Heart left ventricle (tissue), 16 donors: ENCODE measurements around the gene C19orf38. TPM values are rescaled to one million over a fixed set of nuclear protein-coding genes. Genes with fewer than 3 reads are reported as not detected.

Source experiments
- ATAC-seq, 4 donors: fragments of 200-7000 bp; cut with Tn5 transposase; one replicate each; pipeline ENCODE4 v1.9.1; 2020 to 2022; ENCODE audit warnings: moderate library complexity in 4 of 4, mild to moderate bottlenecking in 3 of 4, moderate number of reproducible peaks in 1 of 4
- DNase-seq, 5 donors: peaks; one replicate each; pipeline ENCODE4 v3.0.0-alpha.2; 2020
- H3K27ac ChIP-seq, 12 donors: fragments of 200-600 bp; sonication (generic) in 4 of 12; one replicate each; pipeline versions ENCODE4 v1.5.0 to v1.8.0; 2016 to 2022; ENCODE audit warnings: mild to moderate bottlenecking in 2 of 12
- H3K27me3 ChIP-seq, 9 donors: fragments of 200-600 bp; sonication (generic) in 2 of 9; one replicate each; pipeline versions ENCODE4 v1.5.1 to v1.8.0; 2016 to 2022; ENCODE audit warnings: mild to moderate bottlenecking in 3 of 9
- H3K36me3 ChIP-seq, 9 donors: fragments of 200-600 bp; sonication (generic) in 2 of 9; one replicate each; pipeline versions ENCODE4 v1.5.0 to v1.8.0; 2018 to 2022; ENCODE audit warnings: mild to moderate bottlenecking in 2 of 9
- H3K4me1 ChIP-seq, 12 donors: fragments of 200-600 bp; sonication (generic) in 4 of 12; one replicate each; pipeline versions ENCODE4 v1.5.0 to v1.8.0; 2016 to 2022; ENCODE audit warnings: mild to moderate bottlenecking in 3 of 12
- H3K4me3 ChIP-seq, 12 donors: fragments of 200-600 bp; sonication (generic) in 4 of 12; one replicate each; pipeline versions ENCODE4 v1.5.0 to v1.8.0; 2017 to 2022; ENCODE audit warnings: mild to moderate bottlenecking in 9 of 12, moderate library complexity in 4 of 12
- H3K9me3 ChIP-seq, 12 donors: fragments of 200-600 bp; sonication (generic) in 4 of 12; one replicate each; pipeline versions ENCODE4 v1.5.0 to v1.8.0; 2016 to 2022; ENCODE audit warnings: mild to moderate bottlenecking in 1 of 12
- POLR2A ChIP-seq, 2 donors: fragments of 450-650 bp; IDR thresholded peaks; one replicate each; pipeline ENCODE4 v1.6.1; 2017; ENCODE audit warnings: antibody characterized with exemption in 2 of 2, mild to moderate bottlenecking in 2 of 2, moderate library complexity in 2 of 2
- WGBS, 4 donors: extraction: QIAGEN DNeasy Blood & Tissue Kit in 2 of 4; methylation state at CpG; one replicate each; pipeline versions ENCODE4 v1.1.5 to v1.1.7; 2013 to 2018; 5-methylcytosine and 5-hydroxymethylcytosine counted together
- intact Hi-C, 10 donors: fragments of 100-400 bp; cut with DNase I; formaldehyde crosslinking; loops; one replicate each; pipeline versions ENCODE4 v1.11.1 to v1.14.2; 2022
- polyA plus RNA-seq, 2 donors: library from polyadenylated mRNA; stranded (reverse); fragments of 200-250 nt; gene quantifications; one replicate each; pipeline ENCODE4 v1.2.3, GENCODE V29; 2013
- total RNA-seq, 9 donors: library from RNA; depleted of rRNA in 2 of 9; stranded (reverse); fragments of >200 nt in 2 of 9; fragmentation: NEBNext Ultra II Directional in 3 of 9; extraction: Animal tissue kit (Norgen Biotek cat#: 25700) in 3 of 9; gene quantifications; one replicate each; pipeline versions ENCODE4 v1.1.0 to v1.2.4, GENCODE V29; 2016 to 2023
- TF ChIP-seq, protein P1 (sequence below), 12 donors: fragments of 200-600 bp; sonication (generic) in 4 of 12; IDR thresholded peaks; one replicate each; pipeline versions ENCODE4 v1.5.0 to v1.8.0; 2018 to 2022; ENCODE audit warnings: antibody characterized with exemption in 12 of 12, mild to moderate bottlenecking in 5 of 12
- donor health status: ischemic (EF 13 %, LVEDD 7.1; RV severe dilation, severe dysfunction).
- donor health status: healthy with polysubstance abuse.
- donor health status: DM: no; HTN: yes; CAD: no.
- donor health status: DM: no; HTN: no; CAD: no.
- donor health status: ischemic (EF 25% LVEDD 6.9; RV normal size, moderate dysfunction).
- donor health status: ischemic (EF 25% LVEDD 5.7; RV mildly dilated, moderate dysfunction).
- donor health status: healthy.
- donor health status: DM: yes; HTN: yes; CAD: no.
- donor health status: ischemic (EF 35%, LVEDD 5.7; RV mildly dilated, moderate dysfunction).
- donor health status: nonischemic (EF 11% LVEDD 7.7; RV severe dilation, severe dysfunction).
- donor health status: DM: yes; HTN: yes; CAD: no.
- donor health status: PGD.
- donor health status: ischemic (EF 29% LVEDD 5.4; RV normal size, mild dysfunction).
- donor health status: nonischemic (EF 23%, LVEDD 6.1; RV moderate dilation, normal function).

Gene C19orf38
- total and polyA plus RNA-seq, 11 donors, result 0.21 to 6.0 (median 0.86) TPM

DNA sequence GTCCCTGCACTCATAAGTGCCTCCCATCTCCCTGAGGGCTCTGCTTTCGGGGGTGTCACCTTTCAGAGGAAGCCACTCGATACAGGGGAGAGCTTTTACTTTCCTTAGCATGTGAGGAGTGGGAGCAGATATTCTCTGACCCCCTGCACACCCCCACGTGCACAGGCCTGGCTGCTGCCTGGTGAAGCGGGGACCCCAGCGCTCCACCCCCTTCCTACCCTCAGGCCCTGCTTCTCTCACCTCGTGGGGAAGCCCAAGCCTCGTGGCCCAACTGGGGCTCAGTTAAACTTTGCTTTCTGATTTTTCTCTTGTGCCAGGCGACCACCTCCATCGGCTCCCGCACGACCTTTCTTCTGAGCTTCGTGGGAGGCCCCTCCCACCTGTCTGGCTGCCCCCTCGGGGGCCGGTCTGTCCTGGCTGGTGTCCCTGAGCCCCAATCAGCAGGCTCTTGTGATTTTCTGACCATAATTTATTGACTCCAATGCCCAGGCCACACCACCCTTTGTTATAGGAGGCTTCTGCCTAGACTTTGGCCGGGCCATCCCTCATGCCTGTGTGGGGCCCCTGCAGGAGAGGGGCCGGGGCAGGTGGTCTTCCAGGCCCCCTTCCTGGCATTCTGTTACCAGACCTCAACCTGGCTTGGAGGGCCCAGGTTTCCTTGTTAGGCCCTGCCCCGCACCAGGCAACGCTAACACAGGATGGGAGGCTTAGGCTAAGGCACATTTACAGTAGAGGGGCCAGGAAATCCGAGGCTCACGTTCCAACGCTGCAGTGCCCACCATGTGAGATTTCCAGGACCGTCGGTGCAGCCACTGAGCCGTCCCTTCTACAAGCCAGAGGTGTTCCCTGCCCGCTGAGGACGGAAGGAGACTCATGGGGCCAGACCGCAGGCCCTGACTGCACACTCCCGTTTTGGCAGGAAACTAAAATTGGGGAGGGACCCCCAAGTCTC, 16.0 kb upstream of the C19orf38 start:
- H3K36me3 ChIP-seq, result peaks cover 0 to 72% (median 60%) of the 10 kb centered on the region in 9 donors
- H3K27me3 ChIP-seq, result no peaks in the 10 kb centered on the region
- no peak for TF ChIP-seq POLR2A (IDR thresholded peaks at IDR 0.05)
- H3K27ac ChIP-seq, result no peak overlapping the region
- peaks cover 0 to 8% (median 0%) of the 10 kb centered on the region in 12 donors for H3K9me3 ChIP-seq
- ATAC-seq (no peak), DNase-seq (no peak)
- H3K4me3 ChIP-seq, result no peak overlapping the region
- WGBS, 4 donors, result 70 to 81% (median 78%) methylated on average over 15 to 28 of the region's 28 CpGs
- intact Hi-C loops, result no loop called here
- peaks cover 0 to 16% (median 9%) of the 10 kb centered on the region in 12 donors for H3K4me1 ChIP-seq

DNA sequence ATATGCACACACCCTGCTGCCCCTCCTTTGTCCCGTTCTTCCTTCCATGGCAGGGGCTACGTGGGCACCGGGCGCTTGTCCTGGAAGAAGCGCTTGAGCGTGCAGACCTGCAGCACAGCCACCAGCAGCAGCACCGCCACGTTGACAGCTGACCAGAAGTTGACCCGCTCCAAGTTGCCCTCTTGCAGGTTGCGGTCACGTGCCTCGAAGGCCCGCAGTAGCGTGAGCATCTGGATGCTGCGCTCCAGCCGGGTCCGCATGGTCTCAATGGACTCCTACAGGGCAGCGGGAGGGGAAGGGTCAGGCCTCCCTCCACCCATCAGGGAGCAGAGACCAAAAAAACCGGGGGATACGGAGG, 15.3 kb upstream of the C19orf38 start:
- H3K36me3 ChIP-seq, result peaks cover 0 to 65% (median 54%) of the 10 kb centered on the region in 9 donors
- no peak overlapping the region for H3K27ac ChIP-seq
- intact Hi-C loops, result no loop called here
- DNase-seq, result no peak
- no peak overlapping the region for H3K4me3 ChIP-seq
- H3K4me1 ChIP-seq, result peaks cover 0 to 16% (median 9%) of the 10 kb centered on the region in 12 donors
- 70 to 82% (median 80%) methylated on average over 17 to 20 of the region's 20 CpGs for WGBS, 4 donors
- no peak for ATAC-seq
- H3K27me3 ChIP-seq, result no peaks in the 10 kb centered on the region
- peaks cover 0 to 8% (median 0%) of the 10 kb centered on the region in 12 donors for H3K9me3 ChIP-seq
- no peak for TF ChIP-seq POLR2A (IDR thresholded peaks at IDR 0.05)
- TF ChIP-seq, protein P1, sequence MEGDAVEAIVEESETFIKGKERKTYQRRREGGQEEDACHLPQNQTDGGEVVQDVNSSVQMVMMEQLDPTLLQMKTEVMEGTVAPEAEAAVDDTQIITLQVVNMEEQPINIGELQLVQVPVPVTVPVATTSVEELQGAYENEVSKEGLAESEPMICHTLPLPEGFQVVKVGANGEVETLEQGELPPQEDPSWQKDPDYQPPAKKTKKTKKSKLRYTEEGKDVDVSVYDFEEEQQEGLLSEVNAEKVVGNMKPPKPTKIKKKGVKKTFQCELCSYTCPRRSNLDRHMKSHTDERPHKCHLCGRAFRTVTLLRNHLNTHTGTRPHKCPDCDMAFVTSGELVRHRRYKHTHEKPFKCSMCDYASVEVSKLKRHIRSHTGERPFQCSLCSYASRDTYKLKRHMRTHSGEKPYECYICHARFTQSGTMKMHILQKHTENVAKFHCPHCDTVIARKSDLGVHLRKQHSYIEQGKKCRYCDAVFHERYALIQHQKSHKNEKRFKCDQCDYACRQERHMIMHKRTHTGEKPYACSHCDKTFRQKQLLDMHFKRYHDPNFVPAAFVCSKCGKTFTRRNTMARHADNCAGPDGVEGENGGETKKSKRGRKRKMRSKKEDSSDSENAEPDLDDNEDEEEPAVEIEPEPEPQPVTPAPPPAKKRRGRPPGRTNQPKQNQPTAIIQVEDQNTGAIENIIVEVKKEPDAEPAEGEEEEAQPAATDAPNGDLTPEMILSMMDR (IDR thresholded peaks at IDR 0.05), result no peak

DNA sequence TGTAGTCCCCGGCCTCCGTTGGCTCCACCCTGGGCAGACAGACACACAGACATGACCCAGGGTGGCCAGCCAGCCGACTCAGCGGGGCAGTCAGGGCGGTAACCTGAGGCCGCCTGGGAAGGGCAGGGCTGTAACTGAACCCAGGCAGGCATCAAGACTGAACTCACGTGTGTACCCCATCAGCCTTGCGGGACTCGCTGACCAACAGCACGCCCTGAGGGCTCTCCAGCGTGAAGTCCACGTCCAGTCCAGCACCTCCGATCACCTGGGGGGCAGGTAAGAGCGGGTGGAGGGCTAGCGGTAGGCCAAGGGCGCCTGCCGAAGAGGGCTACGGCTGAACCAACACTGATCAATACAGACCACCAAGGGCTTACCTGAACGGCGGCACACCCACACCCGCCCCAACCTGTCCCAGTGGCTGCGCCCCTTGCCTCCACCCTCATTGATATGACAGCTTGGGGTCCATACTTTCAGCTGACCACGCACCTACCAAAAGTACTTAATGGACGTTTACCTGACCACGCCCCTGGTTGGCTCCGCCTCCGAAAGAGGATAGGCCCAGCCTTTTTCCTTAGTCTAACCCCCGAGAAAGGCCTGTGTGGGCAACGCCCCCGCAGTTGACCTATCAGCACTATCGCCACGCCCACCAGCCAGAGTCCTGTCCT, 13.0 kb upstream of the C19orf38 start:
- Histone ChIP-seq H3K27me3 (no peaks in the 10 kb centered on the region), H3K4me1 (peaks cover 0 to 16% (median 9%) of the 10 kb centered on the region in 12 donors), H3K36me3 (peaks cover 0 to 45% (median 35%) of the 10 kb centered on the region in 9 donors), H3K9me3 (peaks cover 0 to 8% (median 0%) of the 10 kb centered on the region in 12 donors), H3K4me3 (peak overlapping the region in 10 of 12 donors; percentile 48 to 96 (median 75)), H3K27ac (peak overlapping the region in 11 of 12 donors; percentile 77 to 100 (median 98))
- TF ChIP-seq POLR2A (IDR thresholded peaks at IDR 0.05), result no peak
- TF ChIP-seq, protein P1 (IDR thresholded peaks at IDR 0.05), result no peak
- intact Hi-C loops, result no loop called here
- ATAC-seq (no peak), DNase-seq (peak in 1 of 5 donors; percentile 59)
- 48 to 58% (median 52%) methylated on average over 27 to 32 of the region's 32 CpGs for WGBS, 4 donors

DNA sequence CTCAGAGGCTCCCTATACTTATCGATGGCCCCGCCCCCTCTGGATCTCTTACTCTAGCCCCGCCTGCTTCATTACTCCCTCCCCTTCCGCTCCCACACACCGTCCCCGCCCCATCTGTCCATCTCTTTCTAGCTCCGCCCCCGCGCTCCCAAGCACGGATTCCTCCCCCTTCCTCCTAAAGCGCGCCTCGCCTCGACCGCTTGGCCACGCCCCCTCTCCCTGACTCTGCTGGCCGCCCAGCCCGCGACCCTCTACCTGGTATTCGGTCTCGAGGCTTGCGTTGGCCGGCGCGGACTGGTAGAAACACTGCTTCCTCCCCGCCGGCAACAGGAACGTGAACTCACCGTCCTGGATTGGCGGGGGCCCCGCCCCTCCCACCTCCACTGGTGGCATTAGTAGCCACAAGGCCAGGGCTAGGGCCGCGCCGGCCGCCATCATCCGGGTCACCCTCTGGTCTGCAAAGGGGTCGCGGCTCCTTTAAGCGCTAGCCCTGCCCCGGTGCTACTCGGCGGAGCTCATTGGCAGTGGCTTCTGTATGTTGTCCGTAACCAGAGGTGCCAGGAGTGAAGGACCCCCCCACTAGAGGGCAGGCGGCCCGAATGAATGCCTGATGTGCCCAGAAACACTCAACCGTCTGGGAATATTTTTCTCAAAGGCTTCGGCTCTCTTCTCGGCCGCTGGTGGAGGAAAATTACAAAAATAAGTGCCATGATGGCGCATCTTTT, 12.3 kb upstream of the C19orf38 start, which contains the start of gene TMED1:
TSS of gene TMED1 (minus strand) at position 459 of the 725 bp plus-strand sequence. CDS start at position 438, 21 bp downstream.
- H3K4me1 ChIP-seq, result peaks cover 0 to 16% (median 9%) of the 10 kb centered on the region in 12 donors
- H3K27me3 ChIP-seq, result no peaks in the 10 kb centered on the region
- peak within 1 kb of the TSS; percentile 37 to 96 (median 74) for H3K4me3 ChIP-seq
- peaks cover 0 to 8% (median 0%) of the 10 kb centered on the region in 12 donors for H3K9me3 ChIP-seq
- WGBS, 4 donors, result 0 to 1% (median 1%) methylated on average over 46 to 50 of the region's 50 CpGs
- H3K27ac ChIP-seq, result peak within 1 kb of the TSS; percentile 94 to 100 (median 98)
- peak; percentile 92 to 95 (median 94) for ATAC-seq
- peak in 1 of 2 donors; percentile 50 for TF ChIP-seq POLR2A (IDR thresholded peaks at IDR 0.05)
- TF ChIP-seq, protein P1 (IDR thresholded peaks at IDR 0.05), result peak in 11 of 12 donors; percentile 12 to 58 (median 31)
- DNase-seq, result peak; percentile 98 to 100 (median 99)
- H3K36me3 ChIP-seq, result peaks cover 0 to 38% (median 28%) of the 10 kb centered on the region in 9 donors
- intact Hi-C loops, result loop anchor here in 3 of 10 donors (1.0 to 2.0 kb wide), 3 partner anchors 35 to 119 kb away; partner anchors contain the start of gene CARM1 (in 3 of the 3)
